IMR-90 (cell line): ENCODE results near the gene PCDHGB3. TPM values are rescaled to one million over a fixed set of nuclear protein-coding genes. Genes with fewer than 3 reads are reported as not detected.

Source experiments
- ATAC-seq: fragments of 200-7000 bp; cut with Tn5 transposase; 2 replicates; pipeline ENCODE4 v1.9.1; 2020; ENCODE audit warnings: low read depth, mild to moderate bottlenecking, moderate library complexity
- BruUV-seq: library from RNA; stranded (reverse); fragments of 400-500 nt; replicated peaks from 2 replicates; lab custom pipeline; 2021; lab: Mats Ljungman, UMichigan
- CTCF ChIA-PET: fragments of 300-600 bp; formaldehyde crosslinking; extraction: SDS; loops from one replicate; lab custom pipeline; 2021; ENCODE audit warnings: antibody characterized with exemption; lab: Yijun Ruan, JAX
- POLR2A ChIA-PET: fragments of 300-600 bp; sonication (Branson Sonifier 250); formaldehyde crosslinking; loops from one replicate; lab custom pipeline; 2022; ENCODE audit warnings: antibody characterized with exemption; ENCODE audit not compliant: unreplicated experiment; lab: Charles Lee
- DNase-seq: peaks from one replicate; pipeline ENCODE4 v3.0.0; 2013
- H2AFZ ChIP-seq: replicated peaks from 2 replicates; pipeline ENCODE3; 2013; ENCODE audit warnings: low read length, mild to moderate bottlenecking; ENCODE audit not compliant: poor library complexity
- H2AK5ac ChIP-seq: 2 replicates; pipeline ENCODE4 v1.6.1; 2013; ENCODE audit warnings: low read depth, low read length, inconsistent platforms
- H2AK9ac ChIP-seq: replicated peaks from 2 replicates; pipeline ENCODE3; 2013; ENCODE audit warnings: mild to moderate bottlenecking, low read depth, low read length, moderate library complexity; ENCODE audit not compliant: poor library complexity
- H2BK120ac ChIP-seq: 2 replicates; pipeline ENCODE4 v1.6.1; 2013; ENCODE audit warnings: low read depth, low read length, inconsistent platforms
- H2BK15ac ChIP-seq: 3 replicates; pipeline ENCODE4 v1.6.1; 2013; ENCODE audit warnings: low read depth, low read length, inconsistent platforms
- H2BK20ac ChIP-seq: 2 replicates; pipeline ENCODE4 v1.6.1; 2013; ENCODE audit warnings: low read depth, mild to moderate bottlenecking, inconsistent platforms, low read length, moderate library complexity
- H2BK5ac ChIP-seq: 2 replicates; pipeline ENCODE4 v1.6.1; 2013; ENCODE audit warnings: mild to moderate bottlenecking, low read depth, low read length, inconsistent platforms; ENCODE audit not compliant: poor library complexity, severe bottlenecking
- H3K14ac ChIP-seq: replicated peaks from 2 replicates; pipeline ENCODE4 v1.6.1; 2013; ENCODE audit warnings: low read depth, low read length, inconsistent platforms
- H3K18ac ChIP-seq: 2 replicates; pipeline ENCODE4 v1.6.1; 2013; ENCODE audit warnings: low read depth, low read length, control low read depth
- H3K23ac ChIP-seq: 2 replicates; pipeline ENCODE4 v1.6.1; 2013; ENCODE audit warnings: low read depth, low read length, inconsistent platforms
- H3K27ac ChIP-seq: 2 replicates; pipeline ENCODE4 v1.5.1; 2013; ENCODE audit warnings: mild to moderate bottlenecking, control low read depth, low read length; ENCODE audit not compliant: insufficient read depth
- H3K27me3 ChIP-seq: 2 replicates; pipeline ENCODE4 v1.6.1; 2013; ENCODE audit warnings: low read length; ENCODE audit not compliant: control insufficient read depth, insufficient read depth
- H3K36me3 ChIP-seq: 2 replicates; pipeline ENCODE4 v1.6.1; 2013; ENCODE audit warnings: low read length, mixed read lengths; ENCODE audit not compliant: control insufficient read depth, insufficient read depth
- H3K4ac ChIP-seq: 2 replicates; pipeline ENCODE4 v1.6.1; 2013; ENCODE audit warnings: low read depth, low read length, inconsistent platforms
- H3K4me1 ChIP-seq: 2 replicates; pipeline ENCODE4 v1.6.1; 2013; ENCODE audit warnings: low read length, mixed read lengths; ENCODE audit not compliant: control insufficient read depth, insufficient read depth
- H3K4me2 ChIP-seq: 2 replicates; pipeline ENCODE4 v1.6.1; 2013; ENCODE audit warnings: low read depth, mild to moderate bottlenecking, control low read depth, low read length, moderate library complexity
- H3K4me3 ChIP-seq: 2 replicates; pipeline ENCODE4 v1.5.1; 2013; ENCODE audit warnings: low read depth, mild to moderate bottlenecking, control low read depth, low read length, moderate library complexity; ENCODE audit not compliant: insufficient read depth
- H3K56ac ChIP-seq: 2 replicates; pipeline ENCODE4 v1.6.1; 2013; ENCODE audit warnings: low read length, inconsistent platforms; ENCODE audit not compliant: insufficient read depth; ENCODE audit errors: extremely low read depth
- H3K79me1 ChIP-seq, 2 experiments: 2 replicates each; pipeline ENCODE4 v1.6.1; 2013; ENCODE audit warnings: low read length in 2 of 2, inconsistent platforms in 1 of 2, low read depth in 1 of 2
- H3K9ac ChIP-seq: 2 replicates; pipeline ENCODE4 v1.6.1; 2013; ENCODE audit warnings: low read depth, low read length, control low read depth
- H3K9me1 ChIP-seq: 2 replicates; pipeline ENCODE4 v1.6.1; 2013; ENCODE audit warnings: low read length, inconsistent platforms; ENCODE audit not compliant: insufficient read depth
- H3K9me3 ChIP-seq: 2 replicates; pipeline ENCODE4 v1.6.1; 2013; ENCODE audit warnings: low read length; ENCODE audit not compliant: control insufficient read depth, insufficient read depth
- H4K20me1 ChIP-seq: 2 replicates; pipeline ENCODE4 v1.6.1; 2013; ENCODE audit warnings: low read length, inconsistent platforms; ENCODE audit not compliant: insufficient read depth
- H4K5ac ChIP-seq: 2 replicates; pipeline ENCODE4 v1.6.1; 2013; ENCODE audit warnings: mild to moderate bottlenecking, low read depth, low read length, control low read depth
- H4K8ac ChIP-seq, 2 experiments: 2 replicates each; pipeline ENCODE4 v1.6.1; 2013; ENCODE audit warnings: low read depth in 2 of 2, low read length in 2 of 2, control low read depth in 1 of 2, inconsistent platforms in 1 of 2
- H4K91ac ChIP-seq: 2 replicates; pipeline ENCODE4 v1.6.1; 2013; ENCODE audit warnings: low read depth, low read length, inconsistent platforms; ENCODE audit not compliant: insufficient read depth
- BHLHE40 ChIP-seq: fragments of 150-350 bp; IDR thresholded peaks from 2 replicates; pipeline ENCODE4 v1.6.1; 2016; ENCODE audit warnings: mild to moderate bottlenecking, low read depth, low read length
- CHD1 ChIP-seq: IDR thresholded peaks from 2 replicates; pipeline ENCODE4 v1.6.1; 2012; ENCODE audit warnings: low read depth, low read length, improper control_type of control experiment
- FOS ChIP-seq: fragments of 150-350 bp; IDR thresholded peaks from 2 replicates; pipeline ENCODE4 v1.6.1; 2016; ENCODE audit warnings: low read depth, low read length
- MAFK ChIP-seq: IDR thresholded peaks from 2 replicates; pipeline ENCODE4 v1.6.1; 2012; ENCODE audit warnings: low read depth, low read length, improper control_type of control experiment
- MAZ ChIP-seq: IDR thresholded peaks from 2 replicates; pipeline ENCODE4 v1.6.1; 2012; ENCODE audit warnings: low read depth, mild to moderate bottlenecking, low read length, improper control_type of control experiment, moderate library complexity, borderline replicate concordance
- RAD21 ChIP-seq: IDR thresholded peaks from 2 replicates; pipeline ENCODE4 v1.6.1; 2012; ENCODE audit warnings: low read length, improper control_type of control experiment
- WGBS, 2 experiments: methylation state at CpG; one replicate each; pipeline versions ENCODE4 v1.1.5 to v1.1.7; 2013; ENCODE audit warnings: missing lambda C conversion rate in 2 of 2; ENCODE audit not compliant: insufficient read length in 1 of 2; ENCODE audit errors: extremely low coverage in 2 of 2; 5-methylcytosine and 5-hydroxymethylcytosine counted together
- dilution Hi-C: fragments of 300-500 bp; cut with HindIII; formaldehyde crosslinking; loops from one replicate; pipeline ENCODE4 v1.14.3; 2018; ENCODE audit warnings: low sequenced_read_pairs; ENCODE audit not compliant: unreplicated experiment
- in situ Hi-C: fragments of 300-500 bp; cut with MboI; formaldehyde crosslinking; loops from 3 replicates; pipeline ENCODE4 v1.14.3; 2019; ENCODE audit warnings: low sequenced_read_pairs, inconsistent platforms, mixed read lengths
- intact Hi-C: fragments of 100-400 bp; cut with micrococcal nuclease; formaldehyde crosslinking; loops from 2 replicates; pipeline ENCODE4 v1.10.0; 2022
- polyA plus RNA-seq, 3 experiments: library from polyadenylated mRNA; depleted of rRNA; stranded (reverse); fragments of >200 nt; gene quantifications; 2 replicates each; pipeline ENCODE4 v1.2.3, GENCODE V29; 2012; ENCODE audit warnings: low replicate concordance in 1 of 3
- total RNA-seq: library from RNA; depleted of rRNA; stranded (reverse); fragments of >200 nt; gene quantifications from 2 replicates; pipeline ENCODE4 v1.2.3, GENCODE V29; 2012
- TF ChIP-seq, protein P1 (sequence below): conservative IDR thresholded peaks from 2 replicates; pipeline ENCODE4 v1.5.1; 2012; ENCODE audit warnings: mild to moderate bottlenecking, low read depth, low read length, improper control_type of control experiment

PCDHGB3 gene
- total and polyA plus RNA-seq, 2 of the 4 experiments (the other 2 are of a cell fraction): 3.4 to 5.9 TPM

GRCh38 chr5:141354900-141355469 is 15.1 kb upstream of the PCDHGB3 start, which contains the start of gene PCDHGA4:
Gene PCDHGA4, plus strand, starts transcription at chr5:141355021. Its CDS starts 87 bp downstream, at chr5:141355108.
- Histone ChIP-seq H2BK5ac (no peak within 1 kb of the TSS), H2BK120ac (no peak within 1 kb of the TSS), H3K27me3 (no peaks in the 10 kb centered on the region), H4K20me1 (no peaks in the 10 kb centered on the region), H3K4ac (no peak within 1 kb of the TSS), H2AFZ (peak within 1 kb of the TSS; percentile 82), H2AK5ac (no peak within 1 kb of the TSS), H3K9me3 (peaks cover 55% of the 10 kb centered on the region), H3K14ac (no peak within 1 kb of the TSS), H3K36me3 (peaks cover 5% of the 10 kb centered on the region; the same call in 1 of the 2 replicates), H4K5ac (peak within 1 kb of the TSS; percentile 87; the same call in 1 of the 2 replicates), H4K8ac (no peak within 1 kb of the TSS), H3K9ac (0 out of 2 replicates have a peak within 1 kb of the TSS, but pooled peaks have one; percentile 19), H3K4me2 (peak within 1 kb of the TSS; percentile 85), H3K18ac (peak within 1 kb of the TSS; percentile 13; the same call in 1 of the 2 replicates), H3K23ac (no peak within 1 kb of the TSS), H3K4me3 (peak within 1 kb of the TSS; percentile 76), H3K79me1 (no peaks in the 10 kb centered on the region), H2AK9ac (no peak within 1 kb of the TSS), H2BK20ac (no peak within 1 kb of the TSS), H3K27ac (no peak within 1 kb of the TSS), H3K9me1 (no peaks in the 10 kb centered on the region), H2BK15ac (no peak within 1 kb of the TSS), H3K4me1 (no peaks in the 10 kb centered on the region), H3K56ac (no peak within 1 kb of the TSS), H4K91ac (no peak within 1 kb of the TSS)
- intact Hi-C loops: no loop called here
- ChIA-PET CTCF (no interaction called here), POLR2A (no interaction called here)
- dilution Hi-C loops: no loop called here
- ATAC-seq (no peak; the same call in 1 of the 2 replicates), DNase-seq (peak; percentile 28)
- 17% methylated on average over 10 of the region's 29 CpGs; no CpG with 5 or more reads in 1 of the 2 experiments for WGBS, 2 experiments
- BruUV-seq: no TSS peak
- in situ Hi-C loops: no loop called here
- TF ChIP-seq MAFK (no peak), FOS (no peak), BHLHE40 (no peak), MAZ (no peak), RAD21 (peak; percentile 36), CHD1 (no peak)
- TF ChIP-seq, protein P1, sequence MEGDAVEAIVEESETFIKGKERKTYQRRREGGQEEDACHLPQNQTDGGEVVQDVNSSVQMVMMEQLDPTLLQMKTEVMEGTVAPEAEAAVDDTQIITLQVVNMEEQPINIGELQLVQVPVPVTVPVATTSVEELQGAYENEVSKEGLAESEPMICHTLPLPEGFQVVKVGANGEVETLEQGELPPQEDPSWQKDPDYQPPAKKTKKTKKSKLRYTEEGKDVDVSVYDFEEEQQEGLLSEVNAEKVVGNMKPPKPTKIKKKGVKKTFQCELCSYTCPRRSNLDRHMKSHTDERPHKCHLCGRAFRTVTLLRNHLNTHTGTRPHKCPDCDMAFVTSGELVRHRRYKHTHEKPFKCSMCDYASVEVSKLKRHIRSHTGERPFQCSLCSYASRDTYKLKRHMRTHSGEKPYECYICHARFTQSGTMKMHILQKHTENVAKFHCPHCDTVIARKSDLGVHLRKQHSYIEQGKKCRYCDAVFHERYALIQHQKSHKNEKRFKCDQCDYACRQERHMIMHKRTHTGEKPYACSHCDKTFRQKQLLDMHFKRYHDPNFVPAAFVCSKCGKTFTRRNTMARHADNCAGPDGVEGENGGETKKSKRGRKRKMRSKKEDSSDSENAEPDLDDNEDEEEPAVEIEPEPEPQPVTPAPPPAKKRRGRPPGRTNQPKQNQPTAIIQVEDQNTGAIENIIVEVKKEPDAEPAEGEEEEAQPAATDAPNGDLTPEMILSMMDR: peak; percentile 63
